ENCODE measurements around the gene USP33. TPM values are rescaled to one million over a fixed set of nuclear protein-coding genes. Genes with fewer than 3 reads are reported as not detected.

The USP33 gene
- total RNA-seq, 1 experiment from 2014 or later, result 52.9 TPM

DNA sequence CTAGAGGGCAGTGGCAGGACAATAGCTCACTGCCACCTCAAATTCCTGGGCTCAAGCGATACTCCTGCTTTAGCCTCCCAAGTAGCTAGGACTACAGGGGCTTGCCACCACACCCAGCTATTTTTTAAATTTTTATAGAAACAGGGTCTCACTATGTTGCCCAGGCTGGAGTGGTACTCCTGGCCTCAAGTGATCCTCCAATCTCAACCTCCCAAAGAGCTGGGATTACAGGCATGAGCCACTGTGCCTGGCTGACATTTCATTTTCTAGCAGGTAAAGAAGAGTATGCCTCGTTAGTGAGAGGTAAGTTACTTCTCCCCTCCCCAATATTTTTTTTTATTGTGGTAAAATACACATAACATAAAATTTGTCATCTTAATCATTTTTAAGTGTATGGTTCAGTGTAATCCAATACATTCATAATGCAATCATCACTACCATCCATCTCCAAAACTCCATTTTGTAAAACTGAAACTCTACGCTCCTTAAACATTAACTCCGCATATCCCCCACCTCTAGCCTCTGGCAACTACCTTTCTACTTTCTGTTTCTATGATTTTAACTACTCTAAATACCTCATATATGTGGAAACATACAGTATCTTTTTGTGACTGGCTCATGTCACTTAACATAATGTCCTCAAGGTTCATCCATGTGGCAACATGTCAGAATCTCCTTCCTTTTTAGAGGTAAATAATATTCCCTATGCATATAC, 99.6 kb downstream of the USP33 start:
- Mint-ChIP-seq H3K27ac (ENCODE audit: unreplicated experiment) (no peak overlapping the region), H3K27me3 (ENCODE audit: unreplicated experiment) (no peaks in the 10 kb centered on the region), H3K4me3 (ENCODE audit: low read depth, unreplicated experiment) (no peak overlapping the region), H3K4me1 (ENCODE audit: low read depth, unreplicated experiment) (peaks cover 8% of the 10 kb centered on the region), H3K36me3 (ENCODE audit: insufficient read depth, unreplicated experiment) (peaks cover 11% of the 10 kb centered on the region), H3K9me3 (ENCODE audit: low read depth, unreplicated experiment) (no peaks in the 10 kb centered on the region)
- no peak for TF ChIP-seq CTCF (IDR thresholded peaks at IDR 0.05; ENCODE audit: unreplicated experiment)
- BruUV-seq (replicated peaks), result no TSS peak
- CTCF ChIA-PET, result interaction anchor here (0.6 to 0.7 kb wide), 2 partner anchors 76 to 652 kb away, joined by 3 to 4 read pairs; no protein-coding TSS in a partner anchor
- DNase-seq, result no peak
- intact Hi-C loops (cut with micrococcal nuclease; ENCODE audit: unreplicated experiment), result no loop called here

GRCh38 chr1:77658271-77658670, 101.4 kb downstream of the USP33 start:
- BruUV-seq (replicated peaks), result no TSS peak
- CTCF ChIA-PET, result interaction anchor here (0.6 kb wide), 1 partner anchor 1783 kb away, joined by 3 read pairs; no protein-coding TSS in a partner anchor
- Mint-ChIP-seq H3K4me1 (ENCODE audit: low read depth, unreplicated experiment) (peaks cover 4% of the 10 kb centered on the region), H3K27ac (ENCODE audit: unreplicated experiment) (no peak overlapping the region), H3K36me3 (ENCODE audit: insufficient read depth, unreplicated experiment) (peaks cover 12% of the 10 kb centered on the region), H3K4me3 (ENCODE audit: low read depth, unreplicated experiment) (no peak overlapping the region), H3K9me3 (ENCODE audit: low read depth, unreplicated experiment) (no peaks in the 10 kb centered on the region), H3K27me3 (ENCODE audit: unreplicated experiment) (no peaks in the 10 kb centered on the region)
- TF ChIP-seq CTCF (IDR thresholded peaks at IDR 0.05; ENCODE audit: unreplicated experiment), result no peak
- no peak for DNase-seq
- intact Hi-C loops (cut with micrococcal nuclease; ENCODE audit: unreplicated experiment), result no loop called here

DNA sequence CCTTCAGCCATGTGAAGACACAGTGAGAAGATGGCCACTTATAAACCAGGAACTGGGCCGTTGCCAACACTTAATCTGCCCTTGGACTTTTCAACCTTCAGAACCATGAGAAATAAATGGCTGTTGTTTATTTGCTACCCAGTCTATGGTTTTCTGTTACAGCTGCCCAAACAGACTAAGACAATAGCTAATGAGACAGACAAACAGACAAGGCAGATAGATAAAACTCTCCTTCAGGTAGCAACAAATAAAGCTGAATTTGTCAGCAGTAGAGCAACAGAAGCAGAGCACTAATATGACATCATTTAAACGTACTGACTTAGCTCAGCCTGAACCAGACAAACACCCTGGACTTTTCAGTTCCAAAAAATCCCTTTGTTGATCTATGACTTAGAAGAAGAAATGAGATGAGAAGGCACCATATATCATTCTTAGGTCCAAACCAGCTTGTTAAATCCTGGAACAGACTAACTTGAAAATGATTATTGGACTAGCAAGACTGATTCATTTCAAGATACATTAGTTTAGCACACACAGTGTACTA, 104.1 kb downstream of the USP33 start:
- H3K4me1 Mint-ChIP-seq (ENCODE audit: low read depth, unreplicated experiment), result peaks cover 8% of the 10 kb centered on the region
- no peak overlapping the region for H3K27ac Mint-ChIP-seq (ENCODE audit: unreplicated experiment)
- no TSS peak for BruUV-seq (replicated peaks)
- no peak overlapping the region for H3K4me3 Mint-ChIP-seq (ENCODE audit: low read depth, unreplicated experiment)
- no peaks in the 10 kb centered on the region for H3K27me3 Mint-ChIP-seq (ENCODE audit: unreplicated experiment)
- H3K9me3 Mint-ChIP-seq (ENCODE audit: low read depth, unreplicated experiment), result no peaks in the 10 kb centered on the region
- intact Hi-C loops (cut with micrococcal nuclease; ENCODE audit: unreplicated experiment), result no loop called here
- TF ChIP-seq CTCF (IDR thresholded peaks at IDR 0.05; ENCODE audit: unreplicated experiment), result no peak
- no peak for DNase-seq
- CTCF ChIA-PET, result no interaction called here
- peaks cover 22% of the 10 kb centered on the region for H3K36me3 Mint-ChIP-seq (ENCODE audit: insufficient read depth, unreplicated experiment)

GRCh38 chr1:77652970-77653516, 106.6 kb downstream of the USP33 start:
- H3K9me3 Mint-ChIP-seq (ENCODE audit: low read depth, unreplicated experiment), result peaks cover 4% of the 10 kb centered on the region
- CTCF ChIA-PET, result interaction anchor here (0.6 kb wide), 1 partner anchor 30 kb away, joined by 5 read pairs; no protein-coding TSS in a partner anchor
- DNase-seq, result no peak
- peak overlapping the region; percentile 6 for H3K27ac Mint-ChIP-seq (ENCODE audit: unreplicated experiment)
- H3K4me3 Mint-ChIP-seq (ENCODE audit: low read depth, unreplicated experiment), result no peak overlapping the region
- no peaks in the 10 kb centered on the region for H3K27me3 Mint-ChIP-seq (ENCODE audit: unreplicated experiment)
- intact Hi-C loops (cut with micrococcal nuclease; ENCODE audit: unreplicated experiment), result no loop called here
- H3K4me1 Mint-ChIP-seq (ENCODE audit: low read depth, unreplicated experiment), result peaks cover 8% of the 10 kb centered on the region
- BruUV-seq (replicated peaks), result no TSS peak
- H3K36me3 Mint-ChIP-seq (ENCODE audit: insufficient read depth, unreplicated experiment), result peaks cover 25% of the 10 kb centered on the region
- no peak for TF ChIP-seq CTCF (IDR thresholded peaks at IDR 0.05; ENCODE audit: unreplicated experiment)
